ENCODE measurements around the gene ACOXL.

Gene ACOXL

DNA sequence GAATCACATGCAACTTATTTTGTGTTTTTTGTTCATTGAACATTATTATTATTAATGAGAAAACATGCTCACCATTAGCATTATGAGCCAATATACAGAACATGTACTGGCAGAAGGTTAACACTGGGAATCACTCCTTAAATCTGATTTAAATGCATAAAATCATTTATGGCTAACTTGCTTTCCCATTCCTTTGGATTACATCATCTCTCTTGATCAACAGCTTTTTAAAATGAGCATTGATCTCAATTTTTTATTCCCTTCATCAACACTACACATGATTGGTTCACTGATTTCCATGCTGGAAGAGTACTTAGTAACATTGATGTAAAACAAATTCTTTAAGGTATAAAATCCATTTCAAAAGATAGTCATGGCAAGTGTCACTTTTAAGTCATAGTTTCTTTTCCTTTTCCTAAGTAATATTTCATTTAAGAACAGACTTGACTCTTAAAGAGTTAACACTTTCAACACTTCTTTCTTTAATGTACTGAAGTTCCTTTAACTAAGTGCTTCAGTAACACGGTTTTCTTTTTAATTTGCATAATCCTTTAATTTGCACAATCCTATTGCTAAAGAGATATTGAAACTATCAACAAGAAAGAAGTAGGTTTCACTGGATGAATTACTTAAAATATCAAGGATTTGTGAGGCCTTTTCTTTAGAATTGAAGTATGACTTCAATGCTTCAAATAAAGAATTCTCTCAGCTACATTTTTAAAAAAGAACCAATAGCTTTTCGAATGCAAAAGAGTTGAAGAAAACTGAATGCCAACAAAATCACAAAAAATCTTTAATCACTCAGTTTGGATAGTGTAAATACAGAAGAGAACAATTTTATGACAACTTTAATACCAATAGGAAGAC, 29.6 kb upstream of the ACOXL start:
- TF ChIP-seq, protein P1, sequence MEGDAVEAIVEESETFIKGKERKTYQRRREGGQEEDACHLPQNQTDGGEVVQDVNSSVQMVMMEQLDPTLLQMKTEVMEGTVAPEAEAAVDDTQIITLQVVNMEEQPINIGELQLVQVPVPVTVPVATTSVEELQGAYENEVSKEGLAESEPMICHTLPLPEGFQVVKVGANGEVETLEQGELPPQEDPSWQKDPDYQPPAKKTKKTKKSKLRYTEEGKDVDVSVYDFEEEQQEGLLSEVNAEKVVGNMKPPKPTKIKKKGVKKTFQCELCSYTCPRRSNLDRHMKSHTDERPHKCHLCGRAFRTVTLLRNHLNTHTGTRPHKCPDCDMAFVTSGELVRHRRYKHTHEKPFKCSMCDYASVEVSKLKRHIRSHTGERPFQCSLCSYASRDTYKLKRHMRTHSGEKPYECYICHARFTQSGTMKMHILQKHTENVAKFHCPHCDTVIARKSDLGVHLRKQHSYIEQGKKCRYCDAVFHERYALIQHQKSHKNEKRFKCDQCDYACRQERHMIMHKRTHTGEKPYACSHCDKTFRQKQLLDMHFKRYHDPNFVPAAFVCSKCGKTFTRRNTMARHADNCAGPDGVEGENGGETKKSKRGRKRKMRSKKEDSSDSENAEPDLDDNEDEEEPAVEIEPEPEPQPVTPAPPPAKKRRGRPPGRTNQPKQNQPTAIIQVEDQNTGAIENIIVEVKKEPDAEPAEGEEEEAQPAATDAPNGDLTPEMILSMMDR (IDR thresholded peaks at IDR 0.05; ENCODE audit: borderline replicate concordance, control extremely low read depth, extremely low read depth, insufficient read depth, missing control alignments), result no peak
- DNase-seq (ENCODE audit: low spot score), result no peak
- in situ Hi-C loops (cut with MboI; ENCODE audit: low sequenced_read_pairs, unreplicated experiment), result no loop called here

GRCh38 chr2:110707386-110707965, 24.9 kb upstream of the ACOXL start:
- TF ChIP-seq, protein P1 (IDR thresholded peaks at IDR 0.05; ENCODE audit: borderline replicate concordance, control extremely low read depth, extremely low read depth, insufficient read depth, missing control alignments), result no peak
- no peak for DNase-seq (ENCODE audit: low spot score)
- in situ Hi-C loops (cut with MboI; ENCODE audit: low sequenced_read_pairs, unreplicated experiment), result no loop called here

DNA sequence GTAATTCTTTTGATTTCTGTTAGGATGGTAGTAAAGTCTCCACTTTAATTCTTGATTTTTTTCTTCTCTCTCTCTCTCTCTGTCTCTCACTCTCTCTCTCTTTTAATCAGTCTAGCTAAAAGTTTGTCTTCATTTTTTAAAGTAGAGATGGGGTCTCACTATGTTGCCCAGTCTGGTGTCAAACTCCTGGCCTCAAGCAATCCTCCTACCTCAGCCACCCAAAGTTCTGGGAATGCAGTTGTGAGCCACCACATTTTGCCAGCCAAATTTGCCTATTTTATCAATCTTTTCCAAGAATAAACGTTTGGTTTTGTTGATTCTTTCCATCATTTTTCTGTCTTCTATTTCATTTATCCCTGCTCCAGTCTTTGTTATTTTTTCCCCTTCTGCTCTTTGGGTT, 23.9 kb upstream of the ACOXL start:
- TF ChIP-seq, protein P1 (IDR thresholded peaks at IDR 0.05; ENCODE audit: borderline replicate concordance, control extremely low read depth, extremely low read depth, insufficient read depth, missing control alignments), result no peak
- in situ Hi-C loops (cut with MboI; ENCODE audit: low sequenced_read_pairs, unreplicated experiment), result no loop called here
- DNase-seq (ENCODE audit: low spot score), result no peak

GRCh38 chr2:110712737-110713136, 19.6 kb upstream of the ACOXL start:
- no peak for DNase-seq (ENCODE audit: low spot score)
- in situ Hi-C loops (cut with MboI; ENCODE audit: low sequenced_read_pairs, unreplicated experiment), result no loop called here
- TF ChIP-seq, protein P1 (IDR thresholded peaks at IDR 0.05; ENCODE audit: borderline replicate concordance, control extremely low read depth, extremely low read depth, insufficient read depth, missing control alignments), result no peak

- DNase-seq (ENCODE audit: low spot score), result no peak
- TF ChIP-seq, protein P1 (IDR thresholded peaks at IDR 0.05; ENCODE audit: borderline replicate concordance, control extremely low read depth, extremely low read depth, insufficient read depth, missing control alignments), result no peak
- in situ Hi-C loops (cut with MboI; ENCODE audit: low sequenced_read_pairs, unreplicated experiment), result no loop called here
Measured at GRCh38 chr2:110713513-110714362, 18.6 kb upstream of the ACOXL start.

- in situ Hi-C loops (cut with MboI; ENCODE audit: low sequenced_read_pairs, unreplicated experiment), result no loop called here
- DNase-seq (ENCODE audit: low spot score), result no peak
- TF ChIP-seq, protein P1 (IDR thresholded peaks at IDR 0.05; ENCODE audit: borderline replicate concordance, control extremely low read depth, extremely low read depth, insufficient read depth, missing control alignments), result no peak
Measured at GRCh38 chr2:110714452-110715224, 17.7 kb upstream of the ACOXL start.

Data from GM13976 (cell line).